Keratinocyte (primary cell): ENCODE measurements around the gene VPS35L.

Experiments used
- EZH2 ChIP-seq: IDR thresholded peaks from one replicate; pipeline ENCODE4 v1.6.1; 2012; ENCODE audit warnings: inconsistent platforms, mild to moderate bottlenecking, low read length, moderate library complexity
- TF ChIP-seq, protein P1 (sequence below), 3 experiments: IDR thresholded peaks in 1 of 3; conservative IDR thresholded peaks in 1 of 3; optimal IDR thresholded peaks in 1 of 3; 2 replicates in 2 of 3; 3 replicates in 1 of 3; pipeline versions ENCODE3 to v1.5.1; 2011; ENCODE audit warnings: low read length in 3 of 3, mild to moderate bottlenecking in 3 of 3, moderate library complexity in 2 of 3, control low read depth in 1 of 3, inconsistent platforms in 1 of 3; ENCODE audit not compliant: insufficient read depth in 2 of 3; ENCODE audit errors: extremely low read depth in 1 of 3

GRCh38 chr16:19515757-19516156, 39.7 kb upstream of the VPS35L start:
- TF ChIP-seq, protein P1, sequence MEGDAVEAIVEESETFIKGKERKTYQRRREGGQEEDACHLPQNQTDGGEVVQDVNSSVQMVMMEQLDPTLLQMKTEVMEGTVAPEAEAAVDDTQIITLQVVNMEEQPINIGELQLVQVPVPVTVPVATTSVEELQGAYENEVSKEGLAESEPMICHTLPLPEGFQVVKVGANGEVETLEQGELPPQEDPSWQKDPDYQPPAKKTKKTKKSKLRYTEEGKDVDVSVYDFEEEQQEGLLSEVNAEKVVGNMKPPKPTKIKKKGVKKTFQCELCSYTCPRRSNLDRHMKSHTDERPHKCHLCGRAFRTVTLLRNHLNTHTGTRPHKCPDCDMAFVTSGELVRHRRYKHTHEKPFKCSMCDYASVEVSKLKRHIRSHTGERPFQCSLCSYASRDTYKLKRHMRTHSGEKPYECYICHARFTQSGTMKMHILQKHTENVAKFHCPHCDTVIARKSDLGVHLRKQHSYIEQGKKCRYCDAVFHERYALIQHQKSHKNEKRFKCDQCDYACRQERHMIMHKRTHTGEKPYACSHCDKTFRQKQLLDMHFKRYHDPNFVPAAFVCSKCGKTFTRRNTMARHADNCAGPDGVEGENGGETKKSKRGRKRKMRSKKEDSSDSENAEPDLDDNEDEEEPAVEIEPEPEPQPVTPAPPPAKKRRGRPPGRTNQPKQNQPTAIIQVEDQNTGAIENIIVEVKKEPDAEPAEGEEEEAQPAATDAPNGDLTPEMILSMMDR (optimal IDR thresholded peaks at IDR 0.05 in 1 of 3, IDR thresholded peaks at IDR 0.05 in 1 of 3, conservative IDR thresholded peaks at IDR 0.05 in 1 of 3; ENCODE audit: extremely low read depth in 1 of 3, insufficient read depth in 2 of 3, low read length in 3 of 3), result no peak
- no peak for TF ChIP-seq EZH2
